Measurements from ENCODE around the gene CHRNA4.

The CHRNA4 gene

GRCh38 chr20:63360850-63361518 is at the start of gene CHRNA4:
Gene CHRNA4, minus strand, starts transcription at chr20:63361349. Its CDS starts 184 bp downstream, at chr20:63361165.
- Histone ChIP-seq H2AFZ (ENCODE audit: low read depth) (no peak within 1 kb of the TSS), H3K4me1 (ENCODE audit: low read depth, poor library complexity, severe bottlenecking) (no peaks in the 10 kb centered on the region), H3K4me3 (IDR thresholded peaks at IDR 0.05; ENCODE audit: insufficient read depth, low read depth, low read length) (no peak within 1 kb of the TSS), H3K9ac (no peak within 1 kb of the TSS), H4K20me1 (ENCODE audit: insufficient read depth) (no peaks in the 10 kb centered on the region), H3K79me2 (ENCODE audit: insufficient read depth, low read depth) (no peaks in the 10 kb centered on the region), H3K36me3 (ENCODE audit: insufficient read depth) (no peaks in the 10 kb centered on the region), H3K4me2 (no peak within 1 kb of the TSS), H3K27ac (no peak within 1 kb of the TSS), H3K27me3 (ENCODE audit: insufficient read depth, low read depth) (peaks cover 65% of the 10 kb centered on the region)
- no peak for TF ChIP-seq CTCF (conservative IDR thresholded peaks at IDR 0.05; ENCODE audit: low read depth, low read length)

GRCh38 chr20:63409834-63410435 is 48.8 kb upstream of the CHRNA4 start:
- Histone ChIP-seq H3K4me3 (IDR thresholded peaks at IDR 0.05; ENCODE audit: insufficient read depth, low read depth, low read length) (no peak overlapping the region), H3K4me2 (no peak overlapping the region)

GRCh38 chr20:63409066-63409833 is 48.1 kb upstream of the CHRNA4 start:
- Histone ChIP-seq H4K20me1 (ENCODE audit: insufficient read depth) (no peaks in the 10 kb centered on the region), H3K36me3 (ENCODE audit: insufficient read depth) (no peaks in the 10 kb centered on the region), H3K27me3 (ENCODE audit: insufficient read depth, low read depth) (peaks cover 97% of the 10 kb centered on the region), H3K4me2 (no peak overlapping the region), H3K9ac (no peak overlapping the region), H2AFZ (ENCODE audit: low read depth) (no peak overlapping the region), H3K4me3 (IDR thresholded peaks at IDR 0.05; ENCODE audit: insufficient read depth, low read depth, low read length) (no peak overlapping the region), H3K27ac (no peak overlapping the region), H3K79me2 (ENCODE audit: insufficient read depth, low read depth) (no peaks in the 10 kb centered on the region), H3K4me1 (ENCODE audit: low read depth, poor library complexity, severe bottlenecking) (no peaks in the 10 kb centered on the region)
- no peak for TF ChIP-seq CTCF (conservative IDR thresholded peaks at IDR 0.05; ENCODE audit: low read depth, low read length)

More at GRCh38 chr20:63409834-63410435, 48.8 kb upstream of the CHRNA4 start:
- no peak overlapping the region for H2AFZ ChIP-seq (ENCODE audit: low read depth)
- no peak for TF ChIP-seq CTCF (conservative IDR thresholded peaks at IDR 0.05; ENCODE audit: low read depth, low read length)
- H3K4me1 ChIP-seq (ENCODE audit: low read depth, poor library complexity, severe bottlenecking): no peaks in the 10 kb centered on the region
- no peaks in the 10 kb centered on the region for H4K20me1 ChIP-seq (ENCODE audit: insufficient read depth)
- H3K27ac ChIP-seq: no peak overlapping the region
- H3K27me3 ChIP-seq (ENCODE audit: insufficient read depth, low read depth): peaks cover 97% of the 10 kb centered on the region
- no peak overlapping the region for H3K9ac ChIP-seq
- H3K79me2 ChIP-seq (ENCODE audit: insufficient read depth, low read depth): no peaks in the 10 kb centered on the region
- no peaks in the 10 kb centered on the region for H3K36me3 ChIP-seq (ENCODE audit: insufficient read depth)

- Histone ChIP-seq H3K4me1 (ENCODE audit: low read depth, poor library complexity, severe bottlenecking) (no peaks in the 10 kb centered on the region), H4K20me1 (ENCODE audit: insufficient read depth) (no peaks in the 10 kb centered on the region), H3K9ac (no peak overlapping the region), H2AFZ (ENCODE audit: low read depth) (no peak overlapping the region), H3K27ac (no peak overlapping the region), H3K36me3 (ENCODE audit: insufficient read depth) (no peaks in the 10 kb centered on the region), H3K79me2 (ENCODE audit: insufficient read depth, low read depth) (no peaks in the 10 kb centered on the region), H3K27me3 (ENCODE audit: insufficient read depth, low read depth) (peaks cover 97% of the 10 kb centered on the region), H3K4me3 (IDR thresholded peaks at IDR 0.05; ENCODE audit: insufficient read depth, low read depth, low read length) (no peak overlapping the region), H3K4me2 (no peak overlapping the region)
- TF ChIP-seq CTCF (conservative IDR thresholded peaks at IDR 0.05; ENCODE audit: low read depth, low read length): no peak
These were observed 47.5 kb upstream of the CHRNA4 start for GRCh38 chr20:63408684-63409046.
